Keratinocyte (primary cell): ENCODE data around the gene CCDC116. TPM values are rescaled to one million over a fixed set of nuclear protein-coding genes. Genes with fewer than 3 reads are reported as not detected.

Experiments
- DNase-seq: peaks from one replicate; pipeline ENCODE4 v3.0.0-alpha.2; 2011; ENCODE audit warnings: low read depth, missing footprints, low spot score
- FAIRE-seq: peaks from 2 replicates; lab custom pipeline; 2011; peaks lifted over from hg19 to GRCh38; lab: Jason Lieb, UNC
- H2AFZ ChIP-seq: 2 replicates; pipeline ENCODE4 v1.6.0; 2012; ENCODE audit warnings: low read length, control low read depth, inconsistent platforms; ENCODE audit not compliant: control insufficient read depth
- H3K27ac ChIP-seq: 2 replicates; pipeline ENCODE4 v1.5.1; 2011; ENCODE audit warnings: low read length; ENCODE audit not compliant: control insufficient read depth, insufficient read depth
- H3K27me3 ChIP-seq: 3 replicates; pipeline ENCODE4 v1.6.0; 2011; ENCODE audit warnings: low read length; ENCODE audit not compliant: control insufficient read depth, insufficient read depth; ENCODE audit errors: extremely low read depth
- H3K36me3 ChIP-seq, 2 experiments: 2 replicates in 1 of 2; 3 replicates in 1 of 2; pipeline ENCODE4 v1.5.1; 2011; ENCODE audit warnings: low read length in 2 of 2, mild to moderate bottlenecking in 1 of 2; ENCODE audit not compliant: control insufficient read depth in 2 of 2, insufficient read depth in 2 of 2; ENCODE audit errors: extremely low read depth in 1 of 2
- H3K4me1 ChIP-seq: 3 replicates; pipeline ENCODE4 v1.5.1; 2011; ENCODE audit warnings: low read length; ENCODE audit not compliant: control insufficient read depth, insufficient read depth; ENCODE audit errors: extremely low read depth
- H3K4me2 ChIP-seq: 3 replicates; pipeline ENCODE4 v1.6.0; 2011; ENCODE audit warnings: low read depth, low read length; ENCODE audit not compliant: control insufficient read depth, insufficient read depth; ENCODE audit errors: extremely low read depth
- H3K4me3 ChIP-seq, 3 experiments: fragments of 200-600 bp in 1 of 3; sonication (generic) in 1 of 3; 2 replicates in 2 of 3; 3 replicates in 1 of 3; pipeline ENCODE4 v1.5.1; 2011 to 2016; ENCODE audit warnings: low read length in 3 of 3, mild to moderate bottlenecking in 3 of 3, control low read depth in 2 of 3, inconsistent platforms in 1 of 3, low read depth in 1 of 3, mixed read lengths in 1 of 3, mixed run types in 1 of 3, moderate library complexity in 1 of 3; ENCODE audit not compliant: control insufficient read depth in 2 of 3, insufficient read depth in 2 of 3; ENCODE audit errors: extremely low read depth in 1 of 3
- H3K79me2 ChIP-seq: 2 replicates; pipeline ENCODE4 v1.6.0; 2012; ENCODE audit warnings: low read length; ENCODE audit not compliant: control insufficient read depth, insufficient read depth
- H3K9ac ChIP-seq: 3 replicates; pipeline ENCODE4 v1.6.0; 2011; ENCODE audit warnings: low read length; ENCODE audit not compliant: control insufficient read depth, insufficient read depth; ENCODE audit errors: extremely low read depth
- H3K9me1 ChIP-seq: 3 replicates; pipeline ENCODE4 v1.6.0; 2011; ENCODE audit warnings: low read length; ENCODE audit not compliant: control insufficient read depth, insufficient read depth; ENCODE audit errors: extremely low read depth
- H3K9me3 ChIP-seq: 2 replicates; pipeline ENCODE4 v1.5.1; 2012; ENCODE audit warnings: low read depth, low read length; ENCODE audit not compliant: control insufficient read depth
- H4K20me1 ChIP-seq: 3 replicates; pipeline ENCODE4 v1.6.0; 2011; ENCODE audit warnings: low read length; ENCODE audit not compliant: control insufficient read depth, insufficient read depth; ENCODE audit errors: extremely low read depth
- EZH2 ChIP-seq: IDR thresholded peaks from one replicate; pipeline ENCODE4 v1.6.1; 2012; ENCODE audit warnings: inconsistent platforms, mild to moderate bottlenecking, low read length, moderate library complexity
- dilution Hi-C: fragments of 300-500 bp; cut with MboI; formaldehyde crosslinking; loops from one replicate; pipeline ENCODE4 v1.7.0; 2020; ENCODE audit warnings: low sequenced_read_pairs; ENCODE audit not compliant: extremely low pct_ligation_motif_present
- polyA plus RNA-seq, 5 experiments: library from polyadenylated mRNA; depleted of rRNA in 3 of 5; stranded (reverse) in 3 of 5; stranded (forward) in 1 of 5; unstranded in 1 of 5; fragments of >200 nt; gene quantifications; 1 replicate in 1 of 5; 2 replicates in 3 of 5; 3 replicates in 1 of 5; pipeline versions ENCODE4 v1.2.1 to v1.2.3, GENCODE V29; 2011 to 2012; ENCODE audit warnings: missing spikeins in 2 of 5, low read depth in 1 of 5, low replicate concordance in 1 of 5
- TF ChIP-seq, protein P1 (sequence below), 3 experiments: IDR thresholded peaks in 1 of 3; conservative IDR thresholded peaks in 1 of 3; optimal IDR thresholded peaks in 1 of 3; 2 replicates in 2 of 3; 3 replicates in 1 of 3; pipeline versions ENCODE3 to v1.5.1; 2011; ENCODE audit warnings: low read length in 3 of 3, mild to moderate bottlenecking in 3 of 3, moderate library complexity in 2 of 3, control low read depth in 1 of 3, inconsistent platforms in 1 of 3; ENCODE audit not compliant: insufficient read depth in 2 of 3; ENCODE audit errors: extremely low read depth in 1 of 3

Gene CCDC116
- polyA plus RNA-seq, 1 donor (not counting 4 experiments of a cell fraction or from before 2014, with no cell fraction given) = 0.03 TPM

DNA sequence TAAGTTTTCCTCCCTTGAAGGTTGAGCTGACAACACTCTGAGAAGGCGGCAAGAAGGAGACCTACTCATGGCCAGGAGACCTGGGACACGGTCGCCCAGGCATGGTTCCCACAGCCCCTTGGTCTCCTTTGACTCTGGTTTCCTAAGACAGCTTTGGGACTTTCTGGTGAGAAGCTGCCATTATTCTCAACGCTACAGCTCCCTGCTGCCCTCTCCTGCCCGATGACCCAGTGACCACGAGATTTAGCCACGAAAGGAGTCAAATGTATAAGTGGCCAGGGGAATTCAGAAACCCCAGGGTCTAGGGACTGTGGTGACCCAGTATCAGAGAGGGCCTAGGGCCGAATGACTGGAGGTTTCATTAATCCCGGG, 8.8 kb downstream of the CCDC116 start:
- H3K4me2 ChIP-seq = peak overlapping the region; percentile 99
- H3K9me3 ChIP-seq = no peaks in the 10 kb centered on the region
- H4K20me1 ChIP-seq = peaks cover 9% of the 10 kb centered on the region
- no peak for TF ChIP-seq EZH2
- TF ChIP-seq, protein P1, sequence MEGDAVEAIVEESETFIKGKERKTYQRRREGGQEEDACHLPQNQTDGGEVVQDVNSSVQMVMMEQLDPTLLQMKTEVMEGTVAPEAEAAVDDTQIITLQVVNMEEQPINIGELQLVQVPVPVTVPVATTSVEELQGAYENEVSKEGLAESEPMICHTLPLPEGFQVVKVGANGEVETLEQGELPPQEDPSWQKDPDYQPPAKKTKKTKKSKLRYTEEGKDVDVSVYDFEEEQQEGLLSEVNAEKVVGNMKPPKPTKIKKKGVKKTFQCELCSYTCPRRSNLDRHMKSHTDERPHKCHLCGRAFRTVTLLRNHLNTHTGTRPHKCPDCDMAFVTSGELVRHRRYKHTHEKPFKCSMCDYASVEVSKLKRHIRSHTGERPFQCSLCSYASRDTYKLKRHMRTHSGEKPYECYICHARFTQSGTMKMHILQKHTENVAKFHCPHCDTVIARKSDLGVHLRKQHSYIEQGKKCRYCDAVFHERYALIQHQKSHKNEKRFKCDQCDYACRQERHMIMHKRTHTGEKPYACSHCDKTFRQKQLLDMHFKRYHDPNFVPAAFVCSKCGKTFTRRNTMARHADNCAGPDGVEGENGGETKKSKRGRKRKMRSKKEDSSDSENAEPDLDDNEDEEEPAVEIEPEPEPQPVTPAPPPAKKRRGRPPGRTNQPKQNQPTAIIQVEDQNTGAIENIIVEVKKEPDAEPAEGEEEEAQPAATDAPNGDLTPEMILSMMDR (optimal IDR thresholded peaks at IDR 0.05 in 1 of 3, IDR thresholded peaks at IDR 0.05 in 1 of 3, conservative IDR thresholded peaks at IDR 0.05 in 1 of 3; ENCODE audit: extremely low read depth in 1 of 3, insufficient read depth in 2 of 3, low read length in 3 of 3) = peak; percentile 16 to 61 (median 37)
- peak overlapping the region; percentile 91 for H3K9ac ChIP-seq
- H3K27me3 ChIP-seq = no peaks in the 10 kb centered on the region
- H3K4me1 ChIP-seq = peaks cover 17% of the 10 kb centered on the region
- peaks cover 3 to 9% of the 10 kb centered on the region in 2 experiments for H3K36me3 ChIP-seq
- dilution Hi-C loops = no loop called here
- H3K4me3 ChIP-seq = peak overlapping the region; percentile 44 to 89 (median 88)
- H3K9me1 ChIP-seq = no peaks in the 10 kb centered on the region
- H3K79me2 ChIP-seq = peaks cover 21% of the 10 kb centered on the region
- FAIRE-seq (no peak), DNase-seq (no peak)
- peak overlapping the region; percentile 95 for H2AFZ ChIP-seq
- H3K27ac ChIP-seq = peak overlapping the region; percentile 88

GRCh38 chr22:21641789-21642583, 9.4 kb downstream of the CCDC116 start, which contains the start of gene SDF2L1:
Gene SDF2L1 (plus strand): TSS chr22:21642302. CDS start chr22:21642337, 35 bp downstream.
- dilution Hi-C loops = no loop called here
- Histone ChIP-seq H3K9ac (peak within 1 kb of the TSS; percentile 91), H3K4me2 (peak within 1 kb of the TSS; percentile 99), H3K27me3 (no peaks in the 10 kb centered on the region), H3K27ac (peak within 1 kb of the TSS; percentile 88), H2AFZ (peak within 1 kb of the TSS; percentile 95), H4K20me1 (peaks cover 11% of the 10 kb centered on the region), H3K9me1 (no peaks in the 10 kb centered on the region), H3K36me3 (peaks cover 5 to 12% of the 10 kb centered on the region in 2 experiments), H3K4me1 (peaks cover 17% of the 10 kb centered on the region), H3K9me3 (no peaks in the 10 kb centered on the region), H3K79me2 (peaks cover 21% of the 10 kb centered on the region), H3K4me3 (peak within 1 kb of the TSS; percentile 73 to 89 (median 88))
- FAIRE-seq = peak; percentile 87
- peak; percentile 90 for DNase-seq
- TF ChIP-seq EZH2 = no peak
- TF ChIP-seq, protein P1 (optimal IDR thresholded peaks at IDR 0.05 in 1 of 3, IDR thresholded peaks at IDR 0.05 in 1 of 3, conservative IDR thresholded peaks at IDR 0.05 in 1 of 3; ENCODE audit: extremely low read depth in 1 of 3, insufficient read depth in 2 of 3, low read length in 3 of 3) = no peak
